Breast epithelium (tissue), 3 donors: ENCODE measurements around the gene RELL2.

Experiments
- CTCF ChIP-seq, 3 donors: fragments of 450-650 bp; IDR thresholded peaks; one replicate each; pipeline ENCODE4 v1.5.1; 2016 to 2017; ENCODE audit warnings: antibody characterized with exemption in 3 of 3, mild to moderate bottlenecking in 3 of 3, moderate library complexity in 3 of 3
- POLR2A ChIP-seq: fragments of 450-650 bp; IDR thresholded peaks from one replicate; pipeline ENCODE4 v1.6.1; 2016; ENCODE audit warnings: antibody characterized with exemption, mild to moderate bottlenecking, moderate library complexity

- TF ChIP-seq POLR2A: no peak
- TF ChIP-seq CTCF (IDR thresholded peaks at IDR 0.05): no peak
These were observed 14.3 kb downstream of the RELL2 start, which contains the start of gene FCHSD1 for GRCh38 chr5:141650851-141651727.
